Muscle of arm (tissue), 12 donors: Measurements from ENCODE around the gene PHAF1. TPM values are rescaled to one million over a fixed set of nuclear protein-coding genes. Genes with fewer than 3 reads are reported as not detected.

Experiments
- DNase-seq: peaks from one replicate; pipeline ENCODE4 v3.0.0-alpha.2; 2013
- polyA plus RNA-seq, 12 donors: library from polyadenylated mRNA; unstranded; fragments of 120-200 nt; gene quantifications; one replicate each; pipeline ENCODE4 v1.2.1, GENCODE V29; 2013; ENCODE audit not compliant: insufficient read length in 12 of 12

Gene PHAF1
- polyA plus RNA-seq, 12 donors: 16.2 to 23.9 (median 19.7) TPM; not detected in 1

GRCh38 chr16:67192781-67193361 lies 83.1 kb downstream of the PHAF1 start:
- DNase-seq: no peak

GRCh38 chr16:67193536-67193935 lies 83.8 kb downstream of the PHAF1 start:
- no peak for DNase-seq

- no peak for DNase-seq
These were observed 84.5 kb downstream of the PHAF1 start for GRCh38 chr16:67194260-67194659.

GRCh38 chr16:67195676-67196075 lies 85.9 kb downstream of the PHAF1 start:
- DNase-seq: no peak

DNA sequence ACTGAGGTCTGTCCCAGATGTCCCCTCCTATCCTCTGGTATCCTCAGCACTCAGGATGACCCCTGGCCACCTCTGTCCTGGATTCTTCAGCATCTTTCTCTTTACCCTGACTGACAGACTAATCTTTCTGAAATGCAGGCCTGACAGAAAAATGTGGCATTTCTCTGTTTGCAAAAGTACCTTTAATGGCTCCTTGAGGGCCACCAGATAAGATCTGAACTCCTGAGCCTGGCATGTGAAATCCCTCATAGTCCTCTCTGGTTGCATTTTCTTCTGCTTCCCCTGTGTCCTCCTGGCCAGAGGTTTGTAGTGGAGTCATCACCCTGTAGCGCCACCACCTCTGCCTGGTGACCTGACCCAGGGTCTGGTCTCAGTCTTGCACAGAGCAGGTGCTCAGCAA lies 87.1 kb downstream of the PHAF1 start:
- no peak for DNase-seq

GRCh38 chr16:67197704-67198103 lies 88.0 kb downstream of the PHAF1 start:
- no peak for DNase-seq

Other genes starting within 250 kb of the PHAF1 start
- gene PDP2, start 229.4 kb upstream of the PHAF1 start, polyA plus RNA-seq: 1 to 10 TPM in 11 of 12 donors, not detected in 1; 2.2 to 8.6 (median 2.9) TPM
- gene CDH16, start 191.1 kb upstream of the PHAF1 start, polyA plus RNA-seq: 1 to 10 TPM in 1 of 12 donors, under 1 TPM in 7, not detected in 4; 0.12 to 1.2 (median 0.16) TPM
- 10 to 100 TPM in 1 of 12 donors, 1 to 10 TPM in 10, not detected in 1; 2.8 to 15.8 (median 4.8) TPM for gene RRAD, start 184.4 kb upstream of the PHAF1 start, polyA plus RNA-seq
- 10 to 100 TPM in 11 of 12 donors, not detected in 1; 33.1 to 88.0 (median 78.6) TPM for gene CIAO2B, start 175.5 kb upstream of the PHAF1 start, polyA plus RNA-seq
- gene CES2, start 174.4 kb upstream of the PHAF1 start, polyA plus RNA-seq: 10 to 100 TPM in 11 of 12 donors, not detected in 1; 22.3 to 46.3 (median 29.1) TPM
- gene CES3, start 148.7 kb upstream of the PHAF1 start, polyA plus RNA-seq: under 1 TPM in 10 of 12 donors, not detected in 2; 0.20 to 0.60 (median 0.39) TPM
- gene CES4A, start 121.4 kb upstream of the PHAF1 start, polyA plus RNA-seq: 10 to 100 TPM in 1 of 12 donors, 1 to 10 TPM in 9, not detected in 2; 1.5 to 14.7 (median 2.5) TPM
- gene CBFB, start 80.8 kb upstream of the PHAF1 start, polyA plus RNA-seq: 10 to 100 TPM in 11 of 12 donors, not detected in 1; 35.5 to 56.0 (median 42.3) TPM
- 10 to 100 TPM in 5 of 12 donors, 1 to 10 TPM in 6, not detected in 1; 7.1 to 17.2 (median 9.7) TPM for gene B3GNT9, start 41.1 kb downstream of the PHAF1 start, polyA plus RNA-seq
- gene TRADD, start 50.0 kb downstream of the PHAF1 start, polyA plus RNA-seq: 1 to 10 TPM in 10 of 12 donors, not detected in 2; 2.0 to 5.8 (median 3.2) TPM
- 1 to 10 TPM in 9 of 12 donors, under 1 TPM in 1, not detected in 2; 0.74 to 3.7 (median 2.1) TPM for gene FBXL8, start 50.0 kb downstream of the PHAF1 start, polyA plus RNA-seq
- gene HSF4, start 54.8 kb downstream of the PHAF1 start, polyA plus RNA-seq: 10 to 100 TPM in 2 of 12 donors, 1 to 10 TPM in 9, not detected in 1; 1.4 to 15.2 (median 4.2) TPM
- 10 to 100 TPM in 11 of 12 donors, not detected in 1; 16.3 to 42.3 (median 34.2) TPM for gene NOL3, start 60.6 kb downstream of the PHAF1 start, polyA plus RNA-seq
- gene MATCAP1, start 74.0 kb downstream of the PHAF1 start, polyA plus RNA-seq: 10 to 100 TPM in 11 of 12 donors, not detected in 1; 12.3 to 43.5 (median 16.9) TPM
- 10 to 100 TPM in 3 of 12 donors, 1 to 10 TPM in 8, not detected in 1; 5.7 to 13.6 (median 8.1) TPM for gene EXOC3L1, start 80.2 kb downstream of the PHAF1 start, polyA plus RNA-seq
- 10 to 100 TPM in 11 of 12 donors, not detected in 1; 29.4 to 85.1 (median 41.0) TPM for gene E2F4, start 82.2 kb downstream of the PHAF1 start, polyA plus RNA-seq
- 1 to 10 TPM in 5 of 12 donors, under 1 TPM in 5, not detected in 2; 0.49 to 4.7 (median 1.0) TPM for gene ELMO3, start 89.2 kb downstream of the PHAF1 start, polyA plus RNA-seq
- 10 to 100 TPM in 11 of 12 donors, not detected in 1; 15.1 to 23.7 (median 18.1) TPM for gene TMEM208, start 117.2 kb downstream of the PHAF1 start, polyA plus RNA-seq
- gene FHOD1, start 137.5 kb downstream of the PHAF1 start, polyA plus RNA-seq: 10 to 100 TPM in 11 of 12 donors, not detected in 1; 16.3 to 32.4 (median 20.6) TPM
- 1 to 10 TPM in 5 of 12 donors, under 1 TPM in 5, not detected in 2; 0.54 to 1.9 (median 1.1) TPM for gene SLC9A5, start 139.0 kb downstream of the PHAF1 start, polyA plus RNA-seq
- gene PLEKHG4, start 169.6 kb downstream of the PHAF1 start, polyA plus RNA-seq: 10 to 100 TPM in 4 of 12 donors, 1 to 10 TPM in 7, not detected in 1; 5.0 to 14.6 (median 9.7) TPM
- under 1 TPM in 9 of 12 donors, not detected in 3; 0.09 to 0.95 (median 0.33) TPM for gene KCTD19, start 216.8 kb downstream of the PHAF1 start, polyA plus RNA-seq
- 1 to 10 TPM in 1 of 12 donors, under 1 TPM in 9, not detected in 2; 0.24 to 1.1 (median 0.47) TPM for gene LRRC36, start 216.9 kb downstream of the PHAF1 start, polyA plus RNA-seq